ENCODE measurements around the gene DUSP5.

The DUSP5 gene

DNA sequence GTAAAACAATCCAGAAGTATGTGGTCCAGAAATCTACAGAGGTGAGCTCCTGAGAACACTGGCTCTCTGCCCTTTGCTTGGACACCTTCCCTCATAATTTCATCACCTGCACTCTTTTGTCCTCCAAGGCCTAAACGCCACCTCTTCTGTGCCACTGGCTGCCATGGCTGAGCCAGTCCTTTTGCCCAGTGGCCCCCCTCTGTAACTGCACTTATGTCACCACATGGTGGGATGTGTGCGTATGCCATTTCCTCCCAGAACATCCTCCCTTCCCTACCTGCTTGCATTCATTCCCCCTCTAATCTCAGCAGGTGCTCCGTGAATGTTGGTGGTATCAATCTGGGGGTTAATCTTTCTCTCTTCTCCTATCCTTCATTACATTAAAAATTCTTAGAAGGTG lies 17.3 kb upstream of the DUSP5 start:
- DNase-seq (ENCODE audit: low read depth): no peak

DNA sequence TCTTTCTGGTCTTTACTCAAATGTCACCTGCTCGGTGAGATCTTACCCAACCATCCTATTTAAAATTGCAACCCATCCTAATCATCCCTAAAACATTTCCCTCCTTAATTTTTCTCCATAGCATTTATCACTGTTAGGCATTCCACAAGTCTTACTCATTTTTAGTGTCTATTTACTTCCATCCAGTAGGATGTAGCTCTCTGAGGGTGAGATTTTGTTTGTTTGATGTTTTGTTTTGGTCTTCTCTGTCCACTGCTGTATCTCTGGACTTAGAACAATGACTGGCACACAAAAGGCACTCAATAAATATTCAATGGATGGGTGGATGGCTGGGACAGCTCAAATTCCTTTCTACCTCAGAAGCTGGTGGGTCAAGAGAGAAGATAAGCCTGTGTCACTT lies 15.8 kb upstream of the DUSP5 start:
- DNase-seq (ENCODE audit: low read depth): no peak

DNA sequence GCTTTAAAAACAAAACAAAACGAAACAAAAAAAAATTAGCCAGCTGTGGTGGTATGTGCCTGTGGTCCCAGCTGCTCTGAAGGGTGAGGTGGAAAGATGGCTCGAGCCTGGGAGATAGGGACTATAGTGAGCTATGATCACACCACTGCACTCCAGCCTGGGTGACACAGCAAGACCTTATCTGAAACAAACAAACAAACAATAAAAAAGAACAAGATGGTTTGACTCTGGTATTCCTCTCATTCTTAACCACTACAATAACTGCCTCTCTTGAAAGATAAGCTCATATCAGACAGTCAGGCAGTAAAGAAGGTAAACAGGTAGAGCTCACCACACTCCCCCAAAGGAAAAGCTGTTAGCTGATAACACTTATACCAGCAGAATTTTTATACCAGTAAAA lies 14.1 kb upstream of the DUSP5 start:
- no peak for DNase-seq (ENCODE audit: low read depth)

DNA sequence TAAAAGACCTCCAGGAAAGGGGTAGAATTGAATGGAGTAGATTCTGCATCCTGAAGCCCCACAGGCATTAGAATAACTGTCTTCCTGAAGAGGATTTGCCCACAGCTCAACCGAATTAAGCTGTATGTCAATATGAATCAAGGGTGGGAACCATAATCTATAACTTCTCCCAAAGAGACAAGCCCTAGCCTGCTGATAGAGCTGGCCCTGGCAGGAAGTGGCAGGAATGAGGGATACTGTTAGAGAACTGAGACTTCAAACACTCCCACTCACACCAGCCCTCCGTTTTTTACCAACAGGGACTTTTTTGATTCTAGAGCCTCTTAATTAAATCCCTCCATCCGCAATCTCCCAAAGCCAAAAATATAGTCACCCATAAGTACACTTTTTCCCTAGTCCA lies 12.2 kb upstream of the DUSP5 start:
- DNase-seq (ENCODE audit: low read depth): no peak

DNA sequence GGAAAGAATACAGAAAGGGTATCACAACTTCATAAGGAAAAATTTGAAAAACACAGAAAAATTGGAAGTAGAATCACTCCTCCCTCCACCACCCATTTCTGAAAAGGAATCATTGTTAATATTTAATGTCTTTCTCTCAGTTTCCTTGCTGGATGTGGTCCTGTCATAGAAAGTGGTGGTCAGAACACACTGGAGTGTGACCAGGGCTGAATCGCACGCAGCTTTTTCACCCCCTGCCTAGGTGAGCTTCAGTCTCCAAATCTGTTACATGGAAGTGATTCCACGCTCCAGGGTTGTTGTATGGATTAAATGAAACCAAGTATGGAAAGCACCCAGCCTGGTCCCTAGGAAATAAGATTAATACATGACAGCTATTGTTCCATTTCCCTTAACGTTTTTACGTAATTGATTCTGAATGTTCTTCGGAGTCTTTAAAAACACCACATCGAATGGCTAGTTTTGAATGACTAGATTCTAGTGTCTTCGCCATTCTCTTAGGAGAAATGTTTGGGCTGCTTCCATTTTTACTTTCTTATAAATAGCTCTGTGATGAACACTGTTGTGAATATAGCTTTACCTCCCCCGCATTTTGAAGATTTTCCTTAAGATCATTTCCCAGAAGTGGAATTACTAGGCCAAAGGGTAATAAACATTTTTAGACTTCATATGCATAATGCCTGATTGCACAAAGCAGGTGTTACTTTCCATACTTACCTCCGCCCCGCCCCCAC lies 10.9 kb upstream of the DUSP5 start:
- DNase-seq (ENCODE audit: low read depth): no peak

DNA sequence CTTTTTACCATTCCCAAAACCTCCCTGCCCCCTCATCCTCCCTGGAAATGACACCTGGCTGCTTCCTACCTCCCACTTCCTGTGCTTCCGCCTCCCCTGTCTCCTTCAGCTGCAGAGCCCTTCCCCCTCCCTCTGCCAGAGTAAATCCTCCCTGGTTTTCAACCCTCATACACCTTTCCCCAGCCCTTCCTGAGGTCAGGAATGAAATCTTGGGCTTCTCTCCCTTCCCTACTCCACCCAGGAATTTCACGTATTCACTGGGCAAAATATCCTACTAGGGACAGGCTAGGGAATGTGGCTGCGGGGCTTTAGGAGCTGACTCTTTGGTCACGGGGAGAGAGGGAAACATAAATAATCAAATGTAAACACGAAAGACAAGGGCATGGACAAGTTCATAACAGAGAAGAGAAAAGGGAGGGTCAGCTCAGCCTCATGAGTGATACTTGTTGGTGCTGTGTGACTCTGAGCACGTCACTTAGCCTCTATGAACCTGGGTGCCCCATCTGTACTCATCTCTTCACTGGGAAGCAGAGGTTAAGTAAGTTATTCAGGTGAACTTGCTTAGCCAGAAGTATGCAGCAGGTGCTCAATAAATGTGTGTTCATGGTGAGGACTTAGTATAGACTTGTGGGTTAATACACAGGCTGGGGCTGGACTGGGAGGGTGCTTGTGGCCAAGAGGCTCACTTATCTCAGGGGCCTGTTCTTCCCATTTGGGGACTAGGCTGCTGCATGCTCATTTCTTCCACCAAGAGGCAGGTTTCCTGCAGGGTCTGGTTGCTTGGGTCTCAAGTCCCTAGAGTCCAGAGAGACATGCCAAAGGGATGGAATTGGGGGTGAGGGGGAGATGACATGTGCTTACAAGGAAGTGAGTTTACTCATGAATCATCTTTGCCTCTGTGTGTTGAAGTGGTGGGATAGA lies 10.0 kb upstream of the DUSP5 start:
- DNase-seq (ENCODE audit: low read depth): no peak

DNA sequence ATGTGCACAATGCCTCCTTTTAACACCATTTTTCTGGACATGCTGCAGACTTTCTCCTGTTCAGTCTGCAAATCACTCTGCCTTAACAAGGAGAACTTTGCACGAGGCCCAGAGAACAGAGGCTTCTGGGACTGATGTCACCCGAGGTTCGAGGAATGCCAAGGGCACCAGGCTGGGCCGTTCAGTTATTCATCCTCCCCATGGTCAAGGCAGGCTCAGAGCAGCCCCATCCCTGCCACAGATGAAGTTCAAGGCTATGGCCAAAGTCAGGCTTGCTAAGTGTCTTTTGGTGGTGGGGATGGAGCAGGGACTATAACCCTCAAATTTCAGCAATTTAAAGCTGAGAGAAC lies 9.4 kb upstream of the DUSP5 start:
- no peak for DNase-seq (ENCODE audit: low read depth)

DNA sequence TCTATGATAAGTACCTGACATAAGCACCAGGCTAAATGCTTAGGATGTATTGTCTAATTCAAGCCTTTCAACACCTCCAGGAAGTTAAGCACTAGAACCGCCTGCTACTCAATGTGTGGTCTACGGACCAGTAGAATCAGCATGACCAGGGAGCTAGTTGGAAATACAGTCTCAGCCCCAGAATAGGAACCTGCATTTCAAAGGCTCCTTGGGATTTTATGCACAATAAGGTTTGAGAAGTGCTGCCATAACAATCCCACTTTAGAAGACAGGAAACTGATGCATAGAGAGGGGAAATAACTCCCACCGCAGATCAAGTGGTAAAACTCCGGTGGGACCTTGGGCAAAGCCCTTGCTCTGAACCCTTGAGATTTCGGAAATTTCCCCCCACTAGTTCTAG lies 8.8 kb upstream of the DUSP5 start:
- no peak for DNase-seq (ENCODE audit: low read depth)

DNA sequence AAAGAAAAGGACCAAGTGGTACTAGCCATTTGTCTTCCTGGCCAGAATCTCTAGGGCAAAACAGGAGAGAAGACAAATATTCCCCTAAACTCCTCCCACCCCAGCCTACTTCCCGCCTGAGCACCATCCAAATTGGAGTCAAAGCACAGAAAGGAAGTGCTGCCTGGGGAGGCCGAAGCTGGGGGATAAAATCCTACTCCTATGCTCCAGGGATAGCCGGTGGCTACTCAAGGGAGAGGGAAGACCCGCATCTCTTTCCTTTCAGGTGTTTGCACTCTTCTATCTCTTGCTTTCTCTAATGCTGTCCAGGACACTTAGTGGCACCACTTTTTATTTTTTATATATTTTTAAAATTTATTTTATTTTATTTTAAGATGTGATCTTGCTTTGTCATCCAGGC lies 7.1 kb upstream of the DUSP5 start:
- no peak for DNase-seq (ENCODE audit: low read depth)

DNA sequence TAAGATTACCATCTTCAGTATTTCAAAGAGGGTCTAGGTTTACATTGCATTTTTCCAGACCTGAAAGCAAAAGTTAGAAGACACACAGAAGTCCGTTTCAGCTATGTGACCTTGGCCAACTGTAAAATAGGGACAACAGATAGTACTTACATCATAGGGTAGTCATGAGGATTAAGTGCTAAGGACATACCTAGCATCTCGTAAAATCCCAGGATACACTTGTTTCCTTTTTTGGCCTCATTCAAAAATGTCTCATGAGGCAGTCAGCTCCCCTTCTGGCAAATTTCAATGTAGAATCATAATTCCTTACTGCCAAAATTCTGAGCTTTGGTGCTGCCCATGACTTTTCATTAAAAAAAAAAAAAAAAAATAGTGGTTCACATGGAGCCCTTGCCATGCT lies 6.4 kb upstream of the DUSP5 start:
- no peak for DNase-seq (ENCODE audit: low read depth)

DNA sequence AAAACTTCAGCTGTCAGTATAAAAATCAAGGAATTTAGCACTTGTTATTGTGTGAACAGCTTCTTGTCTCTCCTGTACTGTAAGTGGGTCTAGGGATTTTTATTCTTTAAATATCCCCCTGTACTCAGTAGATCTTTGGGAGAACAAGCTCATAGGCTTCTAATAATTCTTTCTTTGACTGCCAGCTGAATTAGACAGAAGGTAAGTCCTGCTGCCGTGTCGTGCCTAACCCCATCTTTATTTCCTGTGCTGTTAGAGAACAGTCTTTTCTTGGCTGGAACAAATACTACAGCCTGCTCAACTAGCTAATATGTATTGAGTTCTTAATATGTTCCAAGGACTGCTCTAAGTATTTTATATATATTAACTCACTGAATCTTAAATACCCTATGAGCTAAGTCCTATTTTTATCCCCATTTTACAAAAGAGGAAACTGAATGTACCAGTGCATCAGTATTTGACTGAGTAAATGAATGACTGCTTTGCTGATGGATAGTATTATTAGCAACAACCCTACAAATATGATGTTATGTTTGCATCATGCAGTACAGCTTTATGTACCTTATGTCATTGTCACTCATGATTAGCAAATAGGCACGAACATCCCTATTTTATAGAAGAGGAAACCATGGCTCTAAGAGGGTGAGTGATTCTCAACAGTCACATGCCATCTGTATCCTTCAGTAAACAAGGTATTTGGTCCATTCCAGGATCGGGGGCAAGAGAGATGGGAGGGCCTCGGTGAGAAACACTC lies 5.5 kb upstream of the DUSP5 start:
- no peak for DNase-seq (ENCODE audit: low read depth)

DNA sequence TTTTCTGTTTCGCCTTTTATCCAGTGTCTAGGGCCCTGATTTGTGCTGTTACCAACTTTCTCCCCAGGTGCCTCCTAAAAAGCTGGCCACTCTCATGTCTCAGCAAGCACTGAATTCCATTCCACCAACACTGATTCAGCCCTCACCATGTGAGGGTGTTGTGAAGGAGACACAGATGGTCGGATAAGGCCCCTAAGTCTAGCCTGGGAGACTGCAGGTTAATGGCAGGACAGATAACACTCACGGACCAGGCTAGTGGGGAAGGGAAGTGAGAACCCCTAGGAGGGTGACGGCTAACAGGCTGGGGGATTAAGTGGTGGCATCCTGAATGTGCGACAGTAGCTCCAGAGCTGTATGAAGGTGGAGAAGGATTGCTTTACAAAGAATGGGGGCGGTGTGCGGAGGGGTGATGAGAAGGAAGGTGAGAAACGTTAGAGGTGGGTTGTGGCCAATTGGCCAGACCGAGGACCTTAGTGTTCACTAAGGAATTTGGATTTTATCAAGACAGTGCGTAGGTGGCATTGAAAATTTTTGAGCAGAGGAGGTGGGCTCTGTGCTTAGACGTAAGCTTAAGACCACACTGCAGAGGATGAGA lies 3.8 kb upstream of the DUSP5 start:
- no peak for DNase-seq (ENCODE audit: low read depth)

DNA sequence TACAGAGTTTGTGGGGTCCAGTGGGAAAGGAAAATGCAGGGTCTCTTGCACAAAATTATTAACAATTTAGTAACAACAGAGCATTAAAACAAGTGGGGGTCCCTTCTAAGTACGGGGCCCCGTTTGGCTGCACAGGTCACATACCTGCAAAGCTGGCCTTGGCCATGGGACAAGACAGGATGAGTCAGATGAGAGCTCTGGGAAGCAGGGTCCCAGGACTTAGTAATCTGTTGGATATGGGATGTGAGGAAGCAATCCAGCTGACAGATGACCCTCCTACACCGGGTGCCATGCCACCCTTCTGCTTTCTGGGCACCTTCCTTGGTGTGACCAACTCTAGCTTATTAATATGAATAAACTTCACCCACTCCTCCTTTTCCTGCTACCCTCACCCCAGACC lies 3.2 kb upstream of the DUSP5 start:
- no peak for DNase-seq (ENCODE audit: low read depth)

DNA sequence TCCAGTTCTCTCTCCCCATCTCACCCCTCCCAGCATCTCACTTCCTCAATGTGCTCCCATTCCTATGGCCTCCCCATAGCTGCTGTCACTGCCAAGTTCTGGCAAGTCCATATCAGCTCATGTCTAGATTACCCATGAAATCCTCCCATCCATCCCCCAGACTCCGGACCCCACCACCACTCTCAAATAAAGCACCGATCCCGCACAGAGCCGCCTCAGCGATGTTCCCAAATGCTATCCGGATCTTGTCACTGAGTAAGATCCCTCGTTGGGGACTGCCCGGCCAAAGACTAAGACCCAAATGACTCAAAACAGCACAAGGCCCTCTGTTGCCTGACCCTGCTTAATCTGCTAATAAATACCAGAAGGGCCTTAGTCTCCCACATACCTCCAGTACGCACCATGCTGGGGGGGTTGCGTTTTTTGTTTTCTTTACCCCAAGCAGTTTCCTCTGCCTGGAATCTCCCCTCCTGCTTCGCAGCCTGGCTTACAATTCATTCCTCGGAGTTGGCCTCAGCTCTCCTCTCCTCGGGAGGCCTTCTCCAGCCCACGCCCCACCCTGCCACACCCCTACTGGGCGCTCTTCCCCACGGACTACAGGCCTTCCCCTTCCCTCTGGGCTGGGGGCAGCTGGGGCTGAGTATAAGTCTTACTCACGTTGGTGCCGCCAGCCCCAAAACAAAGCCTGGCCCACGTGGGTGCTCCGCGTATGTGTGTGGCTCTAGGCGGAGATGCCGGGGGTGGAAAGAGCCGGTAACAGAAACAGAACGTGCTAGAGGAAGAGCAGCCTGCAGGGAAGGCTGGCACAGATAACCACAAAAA lies 1.8 kb upstream of the DUSP5 start:
- DNase-seq (ENCODE audit: low read depth): peak; percentile 24

DNA sequence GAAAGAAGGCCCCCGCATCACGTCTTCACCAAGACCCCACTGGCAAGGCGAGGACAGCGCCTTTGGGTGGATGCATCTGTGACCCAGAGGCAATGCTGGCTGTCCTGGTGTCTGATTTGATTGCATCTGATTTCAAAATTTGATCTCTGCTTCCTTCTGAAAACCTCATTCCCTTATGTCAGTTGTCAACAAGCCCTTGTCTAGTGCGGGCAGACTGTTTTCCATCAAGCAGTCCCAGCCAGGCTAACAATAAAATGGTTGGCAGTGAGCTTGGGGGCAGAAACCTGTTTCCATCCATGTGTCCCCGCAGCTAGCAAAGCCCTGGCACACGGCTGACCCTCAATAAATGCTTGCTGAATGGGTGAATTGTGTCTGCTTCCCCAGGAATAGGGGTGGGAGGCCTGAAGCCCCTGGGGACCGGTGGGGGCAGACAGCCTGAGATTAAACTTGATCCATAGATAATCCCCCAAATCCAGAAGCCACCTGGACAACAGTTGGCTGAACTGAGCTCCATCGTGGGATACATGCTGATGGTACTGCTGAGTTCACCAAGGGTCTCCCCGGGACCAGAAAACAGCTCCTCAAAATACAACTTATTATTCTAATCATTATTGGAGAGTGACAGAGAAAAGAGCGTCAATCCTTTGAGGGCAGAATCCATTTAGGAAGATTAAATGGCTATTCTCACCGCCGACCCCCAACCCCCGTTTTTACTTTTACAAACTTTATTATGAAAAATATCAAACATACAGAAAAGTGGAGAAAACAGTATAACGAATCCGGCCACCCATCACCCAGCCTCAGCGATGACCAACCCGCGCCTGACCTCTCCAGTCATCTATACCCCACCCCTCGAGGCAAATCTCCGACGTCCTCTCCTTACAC lies 912 bp upstream of the DUSP5 start:
- DNase-seq (ENCODE audit: low read depth): no peak

DNA sequence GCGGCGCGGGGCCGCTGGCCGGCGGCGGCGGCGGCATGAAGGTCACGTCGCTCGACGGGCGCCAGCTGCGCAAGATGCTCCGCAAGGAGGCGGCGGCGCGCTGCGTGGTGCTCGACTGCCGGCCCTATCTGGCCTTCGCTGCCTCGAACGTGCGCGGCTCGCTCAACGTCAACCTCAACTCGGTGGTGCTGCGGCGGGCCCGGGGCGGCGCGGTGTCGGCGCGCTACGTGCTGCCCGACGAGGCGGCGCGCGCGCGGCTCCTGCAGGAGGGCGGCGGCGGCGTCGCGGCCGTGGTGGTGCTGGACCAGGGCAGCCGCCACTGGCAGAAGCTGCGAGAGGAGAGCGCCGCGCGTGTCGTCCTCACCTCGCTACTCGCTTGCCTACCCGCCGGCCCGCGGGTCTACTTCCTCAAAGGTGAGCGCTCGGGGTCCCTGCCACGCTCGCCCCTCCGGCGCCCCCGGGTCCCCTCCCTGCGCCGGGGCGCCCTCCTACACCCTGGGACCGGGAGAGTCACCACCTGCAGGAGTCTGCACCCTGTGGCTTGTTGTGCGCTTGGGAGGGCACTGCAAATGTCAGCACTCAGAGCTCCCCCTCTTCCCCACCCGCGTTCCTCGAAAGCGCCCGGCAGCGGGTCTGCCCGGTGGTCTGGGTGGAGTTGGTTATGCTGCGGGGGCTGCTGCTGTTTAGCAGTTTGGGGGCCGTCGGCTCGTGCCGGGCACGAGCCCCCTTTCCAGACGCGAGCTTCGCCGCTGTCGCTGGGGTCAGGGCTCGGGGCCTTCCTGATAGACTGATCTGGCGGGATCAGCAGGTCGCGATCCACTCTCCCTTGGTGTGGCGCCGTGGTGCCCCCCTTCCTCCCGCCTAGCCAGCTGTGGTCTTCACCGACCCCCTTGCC lies 627 bp downstream of the DUSP5 start:
- peak; percentile 37 for DNase-seq (ENCODE audit: low read depth)

DNA sequence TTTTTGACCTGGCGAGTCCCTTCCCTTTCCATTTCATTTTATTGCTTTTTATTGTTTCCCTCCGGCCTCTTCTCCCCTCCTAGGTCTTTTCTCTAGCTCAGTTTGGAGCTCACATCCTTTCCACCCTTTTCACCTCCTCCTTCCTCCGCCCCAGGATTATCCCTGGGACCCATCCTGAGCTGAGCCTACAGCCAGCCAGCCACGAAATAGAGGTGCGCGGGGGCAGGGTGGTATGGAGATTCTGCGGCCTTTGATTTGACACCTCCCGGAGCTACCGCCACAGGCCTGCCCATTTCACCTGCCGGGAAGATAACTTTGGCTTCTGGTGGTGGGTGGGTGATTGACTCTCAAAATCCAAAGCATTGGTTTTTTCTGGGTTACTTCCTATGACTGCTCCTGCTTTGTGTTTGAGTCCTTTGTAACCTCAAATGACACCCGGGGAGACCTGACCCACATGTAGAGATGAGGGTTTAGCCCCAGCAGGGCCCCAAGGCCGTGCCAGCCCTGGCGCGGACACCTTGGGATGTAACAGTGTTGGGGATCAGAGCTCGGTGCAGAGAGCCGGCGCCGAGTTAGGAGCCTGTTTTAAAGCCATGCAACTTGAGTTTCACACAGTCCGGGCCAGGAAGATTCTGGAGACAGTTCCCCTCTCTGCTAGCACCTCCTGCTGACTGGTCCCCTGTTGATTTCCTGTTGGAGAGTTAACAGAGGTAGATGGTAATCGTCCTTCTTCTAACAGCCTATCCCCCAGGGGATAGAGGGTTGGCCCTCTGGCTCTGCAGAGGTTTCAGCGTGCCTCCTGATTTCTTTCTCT lies 1.5 kb downstream of the DUSP5 start:
- DNase-seq (ENCODE audit: low read depth): peak; percentile 31

DNA sequence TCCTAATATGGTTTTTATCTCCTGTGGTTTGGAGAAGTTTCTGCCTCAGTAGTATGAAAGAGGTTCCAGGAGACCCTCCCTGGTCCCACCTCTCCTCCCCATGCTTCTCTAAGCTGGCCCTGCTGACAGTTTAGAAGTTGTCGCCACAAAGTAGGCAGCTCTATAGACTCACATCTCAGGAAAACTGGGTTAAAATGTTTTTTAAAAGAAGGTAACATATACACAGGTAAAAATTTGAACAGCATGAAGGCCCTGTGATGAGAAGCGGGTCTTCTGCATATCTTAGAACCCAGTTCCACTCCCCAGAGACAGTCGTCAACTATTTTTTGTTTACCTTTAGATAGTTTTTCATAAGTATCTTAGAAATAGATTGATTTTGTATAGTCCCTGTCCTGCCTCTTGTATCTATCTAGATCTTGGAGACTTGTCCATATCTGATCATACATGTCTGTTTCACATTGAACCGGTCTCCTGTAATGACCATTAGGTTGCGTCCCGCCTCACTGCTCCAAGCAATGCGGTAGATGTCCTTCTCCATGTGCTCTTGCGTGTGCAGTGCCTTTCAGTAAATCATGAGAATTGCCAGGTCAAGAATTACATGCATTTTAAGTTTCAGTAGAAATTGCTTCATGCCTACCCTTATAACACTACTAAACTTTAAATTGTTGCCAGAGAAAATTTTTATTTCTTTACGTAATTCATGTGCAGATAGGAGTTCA lies 2.2 kb downstream of the DUSP5 start:
- no peak for DNase-seq (ENCODE audit: low read depth)

All from activated gamma-delta T cell treated with anti-CD3 and anti-CD28 coated beads, Interleukin-2, amount 50 U/mL, for 16 hours (primary cell).